SK-N-MC (cell line): Measurements from ENCODE around the gene SULT2B1.

Source experiments
- DNase-seq: peaks from one replicate; pipeline ENCODE4 v3.0.0-alpha.2; 2011; ENCODE audit warnings: low read depth, low spot score
- H3K27ac ChIP-seq: fragments of 200-600 bp; sonication (generic); 2 replicates; pipeline ENCODE4 v1.5.1; 2016; ENCODE audit warnings: mixed run types
- H3K36me3 ChIP-seq: fragments of 200-600 bp; sonication (generic); 2 replicates; pipeline ENCODE4 v1.6.1; 2017; ENCODE audit warnings: antibody characterized with exemption, low read length, mixed read lengths; ENCODE audit not compliant: insufficient read depth
- H3K4me3 ChIP-seq: fragments of 200-600 bp; sonication (generic); 2 replicates; pipeline ENCODE4 v1.5.1; 2016
- H3K9ac ChIP-seq: fragments of 200-600 bp; sonication (generic); 2 replicates; pipeline ENCODE4 v1.8.0; 2017; ENCODE audit warnings: mixed run types, mixed read lengths; ENCODE audit not compliant: insufficient read length
- H3K9me3 ChIP-seq: fragments of 200-600 bp; sonication (generic); 2 replicates; pipeline ENCODE4 v1.6.1; 2017; ENCODE audit warnings: low read depth, mild to moderate bottlenecking, antibody characterized with exemption, low read length, moderate library complexity, mixed read lengths
- EZH2 ChIP-seq: fragments of 200-600 bp; sonication (generic); IDR thresholded peaks from one replicate; pipeline ENCODE4 v1.6.1; 2017; ENCODE audit warnings: antibody characterized with exemption
- FOXP2 ChIP-seq: optimal IDR thresholded peaks from 2 replicates; pipeline ENCODE3; 2011; ENCODE audit warnings: mild to moderate bottlenecking, moderate library complexity; ENCODE audit not compliant: insufficient read depth; ENCODE audit errors: extremely low read length, control extremely low read depth
- POLR2AphosphoS5 ChIP-seq: IDR thresholded peaks from 2 replicates; pipeline ENCODE4 v1.6.1; 2012; ENCODE audit warnings: mild to moderate bottlenecking, low read depth, low read length, borderline replicate concordance

The SULT2B1 gene

DNA sequence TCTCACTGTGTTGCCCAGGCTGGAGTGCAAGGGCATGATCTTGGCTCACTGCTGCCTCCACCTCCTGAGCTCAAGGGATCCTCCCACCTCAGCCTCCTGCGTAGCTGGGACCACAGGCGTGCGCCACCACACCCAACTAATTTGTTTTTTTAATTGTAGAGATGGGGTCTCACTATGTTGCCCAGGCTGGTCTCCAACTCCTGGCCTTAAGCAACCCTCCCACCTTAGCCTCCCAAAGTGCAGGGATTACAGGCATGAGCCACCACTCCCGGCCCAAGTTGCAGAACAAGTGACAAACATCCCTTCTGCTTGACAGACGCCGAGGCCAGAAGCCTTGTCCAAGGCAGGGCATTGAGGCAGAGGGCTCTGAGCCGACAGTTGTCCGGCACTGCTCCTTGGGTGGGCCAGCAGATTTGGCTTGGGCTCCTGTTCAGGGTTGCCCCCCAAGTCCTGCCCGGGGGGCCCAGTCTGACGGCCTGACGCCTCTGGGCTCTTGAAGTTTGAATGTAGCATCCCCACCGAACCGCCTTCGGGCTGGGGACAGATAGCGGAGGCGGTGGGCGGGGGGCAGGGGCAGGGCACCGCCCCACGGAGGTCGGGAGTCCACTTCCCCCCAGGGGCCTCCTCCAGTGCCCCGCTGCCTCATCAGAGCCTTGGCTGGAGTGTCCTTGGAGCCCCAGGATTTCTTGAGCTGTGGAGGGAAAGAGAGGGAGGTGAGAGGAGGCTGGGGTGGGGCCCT, 48.9 kb downstream of the SULT2B1 start:
- Histone ChIP-seq H3K4me3 (no peak overlapping the region), H3K36me3 (no peaks in the 10 kb centered on the region), H3K9ac (no peak overlapping the region), H3K9me3 (no peaks in the 10 kb centered on the region), H3K27ac (no peak overlapping the region)
- TF ChIP-seq FOXP2 = no peak
- no peak for TF ChIP-seq POLR2AphosphoS5
- no peak for TF ChIP-seq EZH2
- DNase-seq = no peak

DNA sequence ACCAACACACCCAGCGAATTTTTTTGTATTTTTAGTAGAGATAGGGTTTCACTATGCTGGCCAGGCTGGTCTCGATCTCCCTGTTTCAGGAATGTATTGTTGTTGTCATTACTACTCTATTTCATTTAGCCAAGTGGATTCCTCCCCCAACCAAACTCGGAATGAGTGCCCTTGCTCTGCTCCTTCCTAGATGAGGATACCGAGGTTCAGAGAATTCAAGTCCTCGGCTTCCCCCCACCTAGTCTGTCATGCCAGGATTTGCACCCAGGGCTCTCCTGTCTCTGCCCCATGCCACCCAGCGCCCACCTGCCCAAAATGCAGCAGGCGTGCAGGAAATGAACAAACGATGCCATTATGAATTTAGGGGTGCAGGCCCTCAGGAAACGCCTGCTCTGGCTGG, 51.0 kb downstream of the SULT2B1 start:
- H3K27ac ChIP-seq = no peak overlapping the region
- no peak for TF ChIP-seq POLR2AphosphoS5
- TF ChIP-seq EZH2 = no peak
- TF ChIP-seq FOXP2 = no peak
- no peak overlapping the region for H3K9ac ChIP-seq
- no peak overlapping the region for H3K4me3 ChIP-seq
- H3K36me3 ChIP-seq = no peaks in the 10 kb centered on the region
- no peak for DNase-seq
- no peaks in the 10 kb centered on the region for H3K9me3 ChIP-seq

DNA sequence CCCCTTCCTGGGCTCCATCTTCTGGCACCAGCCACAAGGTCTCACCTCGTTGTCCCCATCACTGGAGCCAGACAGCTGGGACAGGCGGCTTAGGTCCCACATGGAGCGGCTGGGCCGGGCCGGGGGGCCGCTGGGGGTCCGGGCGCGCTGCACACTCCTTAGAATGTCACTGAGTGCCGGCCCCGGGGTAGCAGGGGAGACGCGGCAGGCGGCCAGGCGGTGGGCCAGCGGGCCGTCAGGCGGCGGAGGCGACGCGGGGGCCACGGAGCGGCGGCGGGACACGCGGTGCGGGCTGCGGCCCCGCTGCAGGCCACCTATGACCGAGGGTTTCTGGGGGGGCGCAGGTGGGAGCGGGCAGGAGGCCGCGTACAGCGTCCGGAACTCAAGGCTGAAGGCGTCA, 51.5 kb downstream of the SULT2B1 start:
- no peaks in the 10 kb centered on the region for H3K9me3 ChIP-seq
- H3K4me3 ChIP-seq = no peak overlapping the region
- no peak for DNase-seq
- H3K36me3 ChIP-seq = no peaks in the 10 kb centered on the region
- H3K9ac ChIP-seq = no peak overlapping the region
- TF ChIP-seq FOXP2 (no peak), POLR2AphosphoS5 (no peak), EZH2 (no peak)
- H3K27ac ChIP-seq = no peak overlapping the region

DNA sequence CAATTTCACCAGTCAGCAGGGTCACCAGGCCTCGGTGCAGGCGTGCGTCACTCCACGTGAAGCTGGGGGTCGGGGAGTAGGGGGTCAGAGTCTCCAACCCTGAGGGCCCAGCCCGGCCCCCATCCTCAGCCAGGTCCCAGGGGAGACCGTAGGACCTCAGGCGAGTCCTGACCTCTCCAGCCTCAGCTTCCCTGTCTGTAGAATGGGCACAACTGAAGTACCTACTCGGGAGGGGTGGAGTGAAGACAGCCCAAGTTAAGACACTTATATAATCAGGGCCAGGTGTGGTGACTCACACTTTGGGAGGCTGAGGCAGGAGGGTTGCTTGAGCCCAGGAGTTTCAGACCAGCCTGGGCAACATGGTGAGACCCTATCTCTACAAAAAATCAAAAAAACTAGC, 51.9 kb downstream of the SULT2B1 start:
- H3K9me3 ChIP-seq = no peaks in the 10 kb centered on the region
- no peak for DNase-seq
- no peak overlapping the region for H3K9ac ChIP-seq
- H3K4me3 ChIP-seq = no peak overlapping the region
- H3K36me3 ChIP-seq = no peaks in the 10 kb centered on the region
- H3K27ac ChIP-seq = no peak overlapping the region
- TF ChIP-seq FOXP2 (no peak), EZH2 (no peak)

DNA sequence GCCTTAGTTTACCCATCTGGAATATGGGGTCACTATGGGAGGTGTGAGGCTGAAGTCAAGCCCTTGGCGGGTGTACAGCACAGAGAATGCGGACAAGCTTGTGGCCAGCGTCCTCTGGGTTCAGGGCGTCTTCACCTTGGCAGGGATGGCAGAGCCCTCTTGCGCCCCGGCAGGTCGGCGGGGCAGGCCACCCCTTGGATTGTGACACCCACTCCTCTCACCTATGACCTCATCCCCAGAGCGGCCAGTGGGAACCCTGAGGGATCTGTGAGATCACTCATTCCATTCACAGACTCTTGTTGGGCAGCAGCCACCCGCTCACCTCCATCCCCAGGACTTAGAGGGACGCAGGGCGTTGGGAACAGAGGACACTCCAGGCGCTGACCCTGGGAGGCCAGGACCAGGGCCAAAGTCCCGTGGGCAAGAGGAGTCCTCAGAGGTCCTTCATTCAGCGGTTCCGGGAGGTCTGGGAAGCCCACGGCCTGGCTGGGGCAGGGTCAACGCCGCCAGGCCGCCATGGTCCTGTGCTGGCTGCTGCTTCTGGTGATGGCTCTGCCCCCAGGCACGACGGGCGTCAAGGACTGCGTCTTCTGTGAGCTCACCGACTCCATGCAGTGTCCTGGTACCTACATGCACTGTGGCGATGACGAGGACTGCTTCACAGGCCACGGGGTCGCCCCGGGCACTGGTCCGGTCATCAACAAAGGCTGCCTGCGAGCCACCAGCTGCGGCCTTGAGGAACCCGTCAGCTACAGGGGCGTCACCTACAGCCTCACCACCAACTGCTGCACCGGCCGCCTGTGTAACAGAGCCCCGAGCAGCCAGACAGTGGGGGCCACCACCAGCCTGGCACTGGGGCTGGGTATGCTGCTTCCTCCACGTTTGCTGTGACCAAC, 54.7 kb downstream of the SULT2B1 start, which contains the start of gene SPACA4:
TSS of gene SPACA4 (plus strand) at position 280 of the 896 bp plus-strand sequence. CDS start at position 517, 237 bp downstream.
- no peak within 1 kb of the TSS for H3K27ac ChIP-seq
- H3K9me3 ChIP-seq = no peaks in the 10 kb centered on the region
- no peak for DNase-seq
- no peaks in the 10 kb centered on the region for H3K36me3 ChIP-seq
- no peak for TF ChIP-seq EZH2
- no peak for TF ChIP-seq FOXP2
- TF ChIP-seq POLR2AphosphoS5 = no peak
- H3K4me3 ChIP-seq = no peak within 1 kb of the TSS
- H3K9ac ChIP-seq = no peak within 1 kb of the TSS

DNA sequence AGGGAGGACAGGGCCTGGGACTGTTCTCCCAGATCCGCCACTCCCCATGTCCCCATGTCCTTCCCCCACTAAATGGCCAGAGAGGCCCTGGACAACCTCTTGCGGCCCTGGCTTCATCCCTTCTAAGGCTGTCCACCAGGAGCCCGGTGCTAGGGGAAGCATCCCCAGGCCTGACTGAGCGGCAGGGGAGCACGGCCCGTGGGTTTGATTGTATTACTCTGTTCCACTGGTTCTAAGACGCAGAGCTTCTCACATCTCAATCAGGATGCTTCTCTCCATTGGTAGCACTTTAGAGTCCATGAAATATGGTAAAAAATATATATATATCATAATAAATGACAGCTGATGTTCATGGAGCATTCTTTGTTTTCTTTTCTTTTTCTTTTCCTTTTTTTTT, 55.4 kb downstream of the SULT2B1 start:
- Histone ChIP-seq H3K9ac (no peak overlapping the region), H3K9me3 (no peaks in the 10 kb centered on the region), H3K4me3 (no peak overlapping the region), H3K27ac (no peak overlapping the region), H3K36me3 (no peaks in the 10 kb centered on the region)
- TF ChIP-seq FOXP2 = no peak
- no peak for TF ChIP-seq POLR2AphosphoS5
- TF ChIP-seq EZH2 = no peak
- DNase-seq = no peak

DNA sequence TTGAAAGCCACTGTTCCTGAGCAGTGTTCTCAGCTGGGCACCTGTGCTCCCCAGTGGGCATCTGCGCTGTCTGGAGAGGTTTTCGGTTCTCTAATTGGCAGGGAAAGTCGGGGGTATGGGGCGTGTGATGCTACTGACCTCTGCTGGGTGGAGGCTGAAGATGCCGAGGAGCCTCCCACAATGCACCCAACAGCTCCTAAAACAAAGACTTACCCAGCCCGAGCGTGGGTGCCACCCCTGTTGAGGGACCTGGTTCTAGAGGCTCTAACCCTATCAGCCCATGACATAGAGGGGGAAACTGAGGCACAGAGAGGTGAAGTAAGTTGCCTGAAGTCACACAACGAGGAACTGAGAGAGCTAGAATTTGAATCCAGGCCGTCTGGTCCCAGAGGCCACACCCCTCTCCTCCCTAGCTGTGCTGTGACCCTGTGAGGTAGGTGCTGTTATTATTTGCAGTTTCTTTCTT, 56.9 kb downstream of the SULT2B1 start:
- no peak overlapping the region for H3K4me3 ChIP-seq
- no peak overlapping the region for H3K27ac ChIP-seq
- no peak overlapping the region for H3K9ac ChIP-seq
- no peak for TF ChIP-seq EZH2
- no peak for TF ChIP-seq POLR2AphosphoS5
- TF ChIP-seq FOXP2 = no peak
- DNase-seq = no peak
- H3K36me3 ChIP-seq = no peaks in the 10 kb centered on the region
- H3K9me3 ChIP-seq = no peaks in the 10 kb centered on the region

DNA sequence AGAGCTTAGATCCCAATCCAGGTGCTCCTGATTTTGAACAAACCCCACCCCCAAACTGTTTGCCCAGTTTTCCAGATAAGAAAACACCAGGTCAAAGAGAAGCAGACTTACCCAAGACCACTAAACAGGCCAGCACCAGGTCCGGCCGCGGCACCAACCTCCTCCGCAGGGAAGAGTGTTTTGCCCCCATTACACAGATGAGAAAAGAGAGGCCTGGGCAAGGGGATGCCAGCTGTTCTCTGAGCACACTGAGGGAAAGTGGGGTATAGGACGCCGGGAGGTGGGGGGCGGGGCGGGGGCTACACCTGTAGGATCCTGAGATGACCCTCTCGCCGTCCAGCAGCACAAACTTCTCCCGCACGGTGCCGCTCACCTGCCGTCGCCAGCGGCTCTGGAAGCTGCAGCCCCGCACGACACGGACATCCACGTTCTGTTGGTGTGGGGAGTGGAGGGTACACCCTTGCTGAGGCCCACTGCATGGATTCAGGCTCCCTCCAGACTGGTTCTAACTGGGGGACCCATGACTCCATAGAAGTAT, 57.7 kb downstream of the SULT2B1 start:
- H3K4me3 ChIP-seq = no peak overlapping the region
- no peak for DNase-seq
- H3K27ac ChIP-seq = no peak overlapping the region
- no peak for TF ChIP-seq EZH2
- TF ChIP-seq FOXP2 = no peak
- TF ChIP-seq POLR2AphosphoS5 = no peak
- H3K9ac ChIP-seq = no peak overlapping the region
- no peaks in the 10 kb centered on the region for H3K36me3 ChIP-seq
- no peaks in the 10 kb centered on the region for H3K9me3 ChIP-seq
